Epithelial cell of proximal tubule (primary cell): ENCODE measurements around the gene PGBD1. TPM values are rescaled to one million over a fixed set of nuclear protein-coding genes. Genes with fewer than 3 reads are reported as not detected.

Experiments used
- DNase-seq: peaks from one replicate; pipeline ENCODE4 v3.0.0-alpha.2; 2011; ENCODE audit warnings: low read depth
- H3K4me3 ChIP-seq: 2 replicates; pipeline ENCODE4 v1.5.1; 2011; ENCODE audit warnings: low read depth, mild to moderate bottlenecking, low read length
- CTCF ChIP-seq: conservative IDR thresholded peaks from 2 replicates; pipeline ENCODE4 v1.5.1; 2012; ENCODE audit warnings: low read depth, mild to moderate bottlenecking, low read length
- total RNA-seq: library from RNA; depleted of rRNA; stranded (reverse); fragments of >200 nt; gene quantifications from 2 replicates; pipeline ENCODE4 v1.2.3, GENCODE V29; 2015

Gene PGBD1
- total RNA-seq, 1 donor from 2014 or later = 5.2 TPM

- no peak for TF ChIP-seq CTCF
- DNase-seq = no peak
- H3K4me3 ChIP-seq = no peak overlapping the region
Measured at GRCh38 chr6:28351493-28351925, 70.1 kb downstream of the PGBD1 start.

Other genes with a start within 250 kb of the PGBD1 start
- gene ZNF165, start 201.0 kb upstream of the PGBD1 start, total RNA-seq = 4.3 and 4.4 TPM in 2 replicates
- 6.7 and 7.4 TPM in 2 replicates for gene ZSCAN16, start 157.0 kb upstream of the PGBD1 start, total RNA-seq
- gene ZKSCAN8, start 139.7 kb upstream of the PGBD1 start, total RNA-seq = 5.0 and 8.4 TPM in 2 replicates
- 12.3 and 12.5 TPM in 2 replicates for gene ZSCAN9, start 56.3 kb upstream of the PGBD1 start, total RNA-seq
- 1.5 and 3.7 TPM in 2 replicates for gene ZKSCAN4, start 29.3 kb upstream of the PGBD1 start, total RNA-seq
- gene NKAPL, start 22.3 kb upstream of the PGBD1 start, total RNA-seq = 0.17 and 0.65 TPM in 2 replicates
- gene ZSCAN26, start 14.4 kb upstream of the PGBD1 start, total RNA-seq = 6.0 and 6.9 TPM in 2 replicates
- 0.52 and 0.94 TPM in 2 replicates for gene ZSCAN31, start 54.6 kb downstream of the PGBD1 start, total RNA-seq
- 1.8 and 3.6 TPM in 2 replicates for gene ZKSCAN3, start 68.4 kb downstream of the PGBD1 start, total RNA-seq
- 4.8 and 4.9 TPM in 2 replicates for gene ZSCAN12, start 118.2 kb downstream of the PGBD1 start, total RNA-seq
- gene ZSCAN23, start 161.9 kb downstream of the PGBD1 start, total RNA-seq = 0.87 and 2.6 TPM in 2 replicates
- gene GPX6, start 234.2 kb downstream of the PGBD1 start, total RNA-seq = not detected in 2 replicates
- not detected in 2 replicates for gene GPX5, start 244.3 kb downstream of the PGBD1 start, total RNA-seq